GM12892 (cell line): ENCODE measurements around the gene VWA1.

ENCODE experiments used
- POLR2A ChIP-seq: IDR thresholded peaks from 2 replicates; pipeline ENCODE4 v1.6.1; 2011; ENCODE audit warnings: low read depth, low read length, control low read depth
- POLR2AphosphoS5 ChIP-seq: IDR thresholded peaks from 2 replicates; pipeline ENCODE4 v1.6.1; 2011; ENCODE audit warnings: low read depth, low read length, control low read depth

DNA sequence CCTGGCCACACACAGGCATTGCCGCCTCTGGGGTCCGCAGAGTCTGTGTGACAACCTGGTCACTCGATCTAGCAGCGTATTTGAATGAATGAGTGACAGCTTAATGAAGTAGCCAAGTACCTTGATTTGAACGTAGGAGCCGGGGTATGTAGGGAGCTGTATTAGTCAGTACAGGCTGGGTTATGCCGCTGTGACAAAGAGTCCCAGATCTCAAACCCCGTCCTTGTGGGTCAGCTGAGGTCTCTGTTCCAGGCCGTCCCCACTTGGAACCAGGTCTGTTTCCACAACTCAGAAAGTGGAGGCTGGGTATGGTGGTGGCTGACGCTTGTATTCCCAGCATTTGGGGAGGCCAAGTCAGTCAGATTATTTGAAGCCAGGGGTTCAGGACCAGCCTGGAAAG lies 56.1 kb downstream of the VWA1 start:
- no peak for TF ChIP-seq POLR2A
- TF ChIP-seq POLR2AphosphoS5, result no peak
